ENCODE results near the gene CD200.

GRCh38 chr3:112372396-112372795 lies 39.4 kb downstream of the CD200 start:
- TF ChIP-seq POLR2A (IDR thresholded peaks at IDR 0.05) (no peak), CTCF (IDR thresholded peaks at IDR 0.05) (no peak)

All from right lobe of liver (tissue), 4 donors.